OCI-LY3 (cell line): ENCODE measurements around the gene MAB21L2.

Experiments used
- H2AFZ ChIP-seq: fragments of 200-600, 300-600 bp; shearing (Covaris generic); 2 replicates; pipeline ENCODE4 v1.6.0; 2014; ENCODE audit warnings: antibody characterized with exemption, low read depth, low read length
- H3K27ac ChIP-seq: fragments of 200-600, 300-600 bp; sonication (generic); 2 replicates; pipeline ENCODE4 v1.5.1; 2014; ENCODE audit warnings: mild to moderate bottlenecking, low read length, moderate library complexity, mixed read lengths
- H3K27me3 ChIP-seq: fragments of 200-600, 300-600 bp; sonication (generic); 2 replicates; pipeline ENCODE4 v1.6.1; 2014; ENCODE audit warnings: low read depth, low read length, mixed read lengths
- H3K36me3 ChIP-seq: fragments of 200-600, 300-600 bp; sonication (generic); replicated peaks from 2 replicates; pipeline ENCODE3; 2014; ENCODE audit warnings: low read depth, low read length, mixed read lengths
- H3K4me1 ChIP-seq: fragments of 300-600, 200-600 bp; sonication (generic); 2 replicates; pipeline ENCODE4 v1.6.1; 2014; ENCODE audit warnings: low read length, mixed read lengths
- H3K4me2 ChIP-seq: fragments of 200-600, 300-600 bp; sonication (generic); 2 replicates; pipeline ENCODE4 v1.6.1; 2014; ENCODE audit warnings: low read length, mixed read lengths
- H3K4me3 ChIP-seq: fragments of 300-600, 200-600 bp; sonication (generic); 2 replicates; pipeline ENCODE4 v1.5.1; 2014; ENCODE audit warnings: antibody characterized with exemption, mild to moderate bottlenecking, low read length, moderate library complexity
- H3K79me2 ChIP-seq: fragments of 300-600, 200-600 bp; shearing (Covaris generic); 2 replicates; pipeline ENCODE4 v1.6.1; 2014; ENCODE audit warnings: mild to moderate bottlenecking, low read length, mixed read lengths
- H3K9ac ChIP-seq: fragments of 300-600, 200-600 bp; shearing (Covaris generic); 2 replicates; pipeline ENCODE4 v1.6.0; 2014; ENCODE audit warnings: mild to moderate bottlenecking, low read length, moderate library complexity
- H3K9me3 ChIP-seq: fragments of 200-600, 300-600 bp; shearing (Covaris generic); 2 replicates; pipeline ENCODE4 v1.6.1; 2014; ENCODE audit warnings: low read length, mixed read lengths; ENCODE audit not compliant: insufficient read depth
- H4K20me1 ChIP-seq: fragments of 200-600, 300-600 bp; sonication (generic); 2 replicates; pipeline ENCODE4 v1.6.1; 2016; ENCODE audit warnings: low read length, mixed read lengths; ENCODE audit not compliant: insufficient read depth
- CTCF ChIP-seq: fragments of 200-600, 300-600 bp; sonication (generic); IDR thresholded peaks from 2 replicates; pipeline ENCODE4 v1.5.1; 2014; ENCODE audit warnings: antibody characterized with exemption, low read length, low read depth
- EZH2phosphoT487 ChIP-seq: fragments of 200-600 bp; shearing (Covaris generic); IDR thresholded peaks from 2 replicates; pipeline ENCODE4 v1.6.1; 2018; ENCODE audit warnings: antibody characterized with exemption, mixed run types, low read depth

MAB21L2 gene

GRCh38 chr4:150574678-150575077, 7.3 kb upstream of the MAB21L2 start:
- Histone ChIP-seq H2AFZ (no peak overlapping the region), H3K27ac (no peak overlapping the region), H3K36me3 (no peaks in the 10 kb centered on the region), H4K20me1 (no peaks in the 10 kb centered on the region), H3K9ac (no peak overlapping the region), H3K79me2 (no peaks in the 10 kb centered on the region), H3K9me3 (no peaks in the 10 kb centered on the region), H3K4me2 (no peak overlapping the region), H3K4me1 (peaks cover 14% of the 10 kb centered on the region), H3K27me3 (no peaks in the 10 kb centered on the region), H3K4me3 (no peak overlapping the region)
- TF ChIP-seq CTCF (no peak), EZH2phosphoT487 (no peak)

- no peaks in the 10 kb centered on the region for H3K79me2 ChIP-seq
- H3K4me2 ChIP-seq = no peak overlapping the region
- H3K4me3 ChIP-seq = no peak overlapping the region
- H4K20me1 ChIP-seq = no peaks in the 10 kb centered on the region
- no peak overlapping the region for H3K9ac ChIP-seq
- peaks cover 14% of the 10 kb centered on the region for H3K4me1 ChIP-seq
- no peaks in the 10 kb centered on the region for H3K9me3 ChIP-seq
- H2AFZ ChIP-seq = no peak overlapping the region
- H3K27me3 ChIP-seq = no peaks in the 10 kb centered on the region
- TF ChIP-seq CTCF = no peak
- TF ChIP-seq EZH2phosphoT487 = no peak
- no peak overlapping the region for H3K27ac ChIP-seq
- H3K36me3 ChIP-seq = peaks cover 6% of the 10 kb centered on the region
These were observed 4.2 kb upstream of the MAB21L2 start for GRCh38 chr4:150577796-150578195.

GRCh38 chr4:150578745-150579501, 3.0 kb upstream of the MAB21L2 start:
- Histone ChIP-seq H3K4me1 (peaks cover 14% of the 10 kb centered on the region), H3K4me3 (peak overlapping the region; percentile 17; the same call in 1 of the 2 replicates), H4K20me1 (no peaks in the 10 kb centered on the region), H3K36me3 (peaks cover 16% of the 10 kb centered on the region), H3K79me2 (no peaks in the 10 kb centered on the region), H3K27me3 (no peaks in the 10 kb centered on the region), H3K4me2 (peak overlapping the region; percentile 42), H3K27ac (0 out of 2 replicates have a peak overlapping the region, but pooled peaks have one; percentile 4), H3K9ac (no peak overlapping the region), H2AFZ (no peak overlapping the region), H3K9me3 (no peaks in the 10 kb centered on the region)
- no peak for TF ChIP-seq CTCF
- no peak for TF ChIP-seq EZH2phosphoT487

GRCh38 chr4:150579551-150580234, 2.3 kb upstream of the MAB21L2 start:
- Histone ChIP-seq H3K9me3 (no peaks in the 10 kb centered on the region), H3K79me2 (no peaks in the 10 kb centered on the region), H3K27me3 (no peaks in the 10 kb centered on the region), H4K20me1 (no peaks in the 10 kb centered on the region), H3K4me1 (peaks cover 14% of the 10 kb centered on the region), H3K9ac (no peak overlapping the region), H2AFZ (no peak overlapping the region), H3K4me2 (no peak overlapping the region), H3K4me3 (no peak overlapping the region), H3K36me3 (peaks cover 16% of the 10 kb centered on the region), H3K27ac (no peak overlapping the region)
- TF ChIP-seq EZH2phosphoT487 (no peak), CTCF (no peak)
